Measurements from ENCODE around the gene CCDC148. TPM values are rescaled to one million over a fixed set of nuclear protein-coding genes. Genes with fewer than 3 reads are reported as not detected.

The CCDC148 gene
- total RNA-seq, 1 donor from 2014 or later, result 9.3 TPM

DNA sequence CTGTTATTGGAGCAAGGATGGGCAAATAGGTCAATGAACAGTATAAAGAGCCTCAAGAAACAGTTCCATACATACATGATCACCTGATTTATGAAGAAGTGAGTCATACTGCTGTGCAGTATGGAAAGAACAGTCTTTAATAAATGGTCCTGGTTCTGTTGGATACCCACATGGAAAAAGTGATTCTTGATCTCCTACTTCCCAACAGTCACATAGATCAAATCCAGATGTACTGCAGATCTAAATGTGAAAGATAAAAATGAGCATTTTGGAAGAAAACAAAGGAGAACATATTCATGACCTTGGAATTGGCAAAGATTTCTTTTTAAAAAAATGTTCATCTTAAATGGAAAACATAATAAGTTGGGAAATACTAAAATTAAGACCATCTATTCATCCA lies 75.8 kb downstream of the CCDC148 start:
- Histone ChIP-seq H3K9me3 (ENCODE audit: low read depth) (no peaks in the 10 kb centered on the region), H3K9ac (no peak overlapping the region), H3K4me1 (no peaks in the 10 kb centered on the region), H2AFZ (replicated peaks) (no peak overlapping the region), H3K4me2 (no peak overlapping the region), H3K27me3 (no peaks in the 10 kb centered on the region), H3K79me2 (ENCODE audit: low read depth) (no peaks in the 10 kb centered on the region), H3K27ac (no peak overlapping the region), H3K4me3 (no peak overlapping the region), H3K36me3 (no peaks in the 10 kb centered on the region), H3F3A (ENCODE audit: low read depth) (no peaks in the 10 kb centered on the region), H4K20me1 (ENCODE audit: low read depth) (no peaks in the 10 kb centered on the region)
- no peak for DNase-seq (ENCODE audit: low spot score)
- Mint-ChIP-seq H3K4me3 (no peak overlapping the region), H3K27me3 (ENCODE audit: insufficient read depth, low read depth) (peaks cover 2% of the 10 kb centered on the region), H3K9me3 (no peaks in the 10 kb centered on the region), H3K4me1 (no peaks in the 10 kb centered on the region), H3K27ac (no peak overlapping the region), H3K36me3 (no peaks in the 10 kb centered on the region)
- TF ChIP-seq, protein P1, sequence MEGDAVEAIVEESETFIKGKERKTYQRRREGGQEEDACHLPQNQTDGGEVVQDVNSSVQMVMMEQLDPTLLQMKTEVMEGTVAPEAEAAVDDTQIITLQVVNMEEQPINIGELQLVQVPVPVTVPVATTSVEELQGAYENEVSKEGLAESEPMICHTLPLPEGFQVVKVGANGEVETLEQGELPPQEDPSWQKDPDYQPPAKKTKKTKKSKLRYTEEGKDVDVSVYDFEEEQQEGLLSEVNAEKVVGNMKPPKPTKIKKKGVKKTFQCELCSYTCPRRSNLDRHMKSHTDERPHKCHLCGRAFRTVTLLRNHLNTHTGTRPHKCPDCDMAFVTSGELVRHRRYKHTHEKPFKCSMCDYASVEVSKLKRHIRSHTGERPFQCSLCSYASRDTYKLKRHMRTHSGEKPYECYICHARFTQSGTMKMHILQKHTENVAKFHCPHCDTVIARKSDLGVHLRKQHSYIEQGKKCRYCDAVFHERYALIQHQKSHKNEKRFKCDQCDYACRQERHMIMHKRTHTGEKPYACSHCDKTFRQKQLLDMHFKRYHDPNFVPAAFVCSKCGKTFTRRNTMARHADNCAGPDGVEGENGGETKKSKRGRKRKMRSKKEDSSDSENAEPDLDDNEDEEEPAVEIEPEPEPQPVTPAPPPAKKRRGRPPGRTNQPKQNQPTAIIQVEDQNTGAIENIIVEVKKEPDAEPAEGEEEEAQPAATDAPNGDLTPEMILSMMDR (IDR thresholded peaks at IDR 0.05), result no peak
- TF ChIP-seq EZH2phosphoT487 (IDR thresholded peaks at IDR 0.05) (no peak), EZH2 (IDR thresholded peaks at IDR 0.05) (no peak)

DNA sequence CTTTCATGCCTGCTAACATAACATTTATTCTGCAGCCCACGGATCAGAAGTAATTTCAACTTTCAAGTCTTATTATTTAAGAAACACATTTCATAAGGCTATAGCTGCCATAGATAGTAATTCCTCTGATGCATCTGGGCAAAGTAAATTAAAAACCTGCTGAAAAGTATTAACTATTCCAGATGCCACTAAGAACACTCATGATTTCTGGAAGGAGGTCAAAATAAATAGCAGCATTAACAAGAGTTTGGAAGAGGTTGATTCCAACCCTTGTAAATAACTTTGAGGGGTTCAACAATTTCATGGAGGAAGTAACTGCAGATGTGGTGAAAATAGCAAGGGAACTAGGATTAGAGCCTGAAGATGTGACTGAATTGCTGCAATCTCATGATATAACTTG lies 77.6 kb downstream of the CCDC148 start:
- Mint-ChIP-seq H3K9me3 (no peaks in the 10 kb centered on the region), H3K27me3 (ENCODE audit: insufficient read depth, low read depth) (peaks cover 2% of the 10 kb centered on the region), H3K36me3 (no peaks in the 10 kb centered on the region), H3K4me1 (no peaks in the 10 kb centered on the region), H3K27ac (no peak overlapping the region), H3K4me3 (no peak overlapping the region)
- Histone ChIP-seq H3K4me3 (no peak overlapping the region), H3F3A (ENCODE audit: low read depth) (no peaks in the 10 kb centered on the region), H4K20me1 (ENCODE audit: low read depth) (no peaks in the 10 kb centered on the region), H3K27me3 (no peaks in the 10 kb centered on the region), H3K4me2 (no peak overlapping the region), H2AFZ (replicated peaks) (no peak overlapping the region), H3K79me2 (ENCODE audit: low read depth) (no peaks in the 10 kb centered on the region), H3K36me3 (no peaks in the 10 kb centered on the region), H3K4me1 (no peaks in the 10 kb centered on the region), H3K9ac (no peak overlapping the region), H3K9me3 (ENCODE audit: low read depth) (no peaks in the 10 kb centered on the region), H3K27ac (no peak overlapping the region)
- DNase-seq (ENCODE audit: low spot score), result no peak
- TF ChIP-seq, protein P1 (IDR thresholded peaks at IDR 0.05), result no peak
- TF ChIP-seq EZH2 (IDR thresholded peaks at IDR 0.05) (no peak), EZH2phosphoT487 (IDR thresholded peaks at IDR 0.05) (no peak)

DNA sequence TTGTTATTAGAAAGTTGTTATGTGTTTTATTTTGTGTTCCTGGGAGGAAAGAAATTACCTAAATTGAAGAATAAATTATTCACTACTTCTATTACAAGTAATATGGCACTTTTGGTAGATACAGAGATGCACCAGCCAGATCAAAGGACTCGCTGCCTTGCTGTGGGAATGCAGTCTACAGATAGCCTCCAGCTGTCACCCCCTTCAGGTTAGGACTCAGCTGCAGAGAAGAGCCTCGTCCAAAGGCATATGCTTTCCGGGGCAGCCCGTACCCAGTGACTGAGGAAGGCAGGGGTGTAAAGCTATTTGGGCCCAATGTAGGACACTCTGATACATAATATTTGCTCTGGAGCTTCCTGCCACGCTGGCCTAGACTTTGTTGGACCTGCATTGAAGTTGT lies 90.2 kb downstream of the CCDC148 start:
- DNase-seq (ENCODE audit: low spot score), result no peak
- TF ChIP-seq EZH2phosphoT487 (IDR thresholded peaks at IDR 0.05), result no peak
- TF ChIP-seq, protein P1 (IDR thresholded peaks at IDR 0.05), result no peak

More for the DNA sequence above, 90.2 kb downstream of the CCDC148 start:
- no peak overlapping the region for H3K9ac ChIP-seq
- Mint-ChIP-seq H3K4me3 (no peak overlapping the region), H3K27ac (no peak overlapping the region), H3K9me3 (peaks cover 29% of the 10 kb centered on the region), H3K27me3 (ENCODE audit: insufficient read depth, low read depth) (no peaks in the 10 kb centered on the region), H3K4me1 (no peaks in the 10 kb centered on the region), H3K36me3 (no peaks in the 10 kb centered on the region)
- H3F3A ChIP-seq (ENCODE audit: low read depth), result no peaks in the 10 kb centered on the region
- H3K79me2 ChIP-seq (ENCODE audit: low read depth), result no peaks in the 10 kb centered on the region
- H3K36me3 ChIP-seq, result no peaks in the 10 kb centered on the region
- H3K4me3 ChIP-seq, result no peak overlapping the region
- no peaks in the 10 kb centered on the region for H3K9me3 ChIP-seq (ENCODE audit: low read depth)
- no peaks in the 10 kb centered on the region for H3K4me1 ChIP-seq
- H4K20me1 ChIP-seq (ENCODE audit: low read depth), result no peaks in the 10 kb centered on the region
- no peak overlapping the region for H3K4me2 ChIP-seq
- no peaks in the 10 kb centered on the region for H3K27me3 ChIP-seq
- H3K27ac ChIP-seq, result no peak overlapping the region
- H2AFZ ChIP-seq (replicated peaks), result no peak overlapping the region

Data from neural progenitor cell (in vitro differentiated cells).